ENCODE results near the gene IGSF9.

IGSF9 gene

GRCh38 chr1:159962176-159962575 is 16.8 kb upstream of the IGSF9 start:
- TF ChIP-seq CTCF (IDR thresholded peaks at IDR 0.05; ENCODE audit: low read depth, low read length), result no peak
- no peak for DNase-seq (ENCODE audit: extremely low read depth, low read depth)

DNA sequence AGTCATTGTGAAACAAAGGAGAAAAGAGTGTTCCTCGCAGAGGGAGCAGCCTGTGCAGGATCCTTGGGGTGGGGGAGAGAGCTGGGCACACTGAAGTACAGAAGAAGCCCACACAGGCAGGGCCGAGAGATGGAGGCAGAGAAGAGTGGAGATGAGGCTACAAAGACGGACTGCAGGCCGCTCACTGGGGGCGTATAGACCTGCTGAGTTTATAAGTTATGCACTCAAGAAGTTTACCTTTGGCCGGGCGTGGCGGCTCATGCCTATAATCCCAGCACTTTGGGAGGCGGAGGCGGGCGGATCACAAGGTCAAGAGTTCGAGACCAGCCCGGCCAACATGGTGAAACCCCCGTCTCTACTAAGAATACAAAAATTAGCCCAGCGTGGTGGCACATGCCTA is 16.2 kb upstream of the IGSF9 start:
- no peak for DNase-seq (ENCODE audit: extremely low read depth, low read depth)

GRCh38 chr1:159960721-159961381 is 15.4 kb upstream of the IGSF9 start:
- DNase-seq (ENCODE audit: extremely low read depth, low read depth), result peak; percentile 88
- no peak for TF ChIP-seq CTCF (IDR thresholded peaks at IDR 0.05; ENCODE audit: low read depth, low read length)

More for the DNA sequence above, 16.2 kb upstream of the IGSF9 start:
- no peak for TF ChIP-seq CTCF (IDR thresholded peaks at IDR 0.05; ENCODE audit: low read depth, low read length)

DNA sequence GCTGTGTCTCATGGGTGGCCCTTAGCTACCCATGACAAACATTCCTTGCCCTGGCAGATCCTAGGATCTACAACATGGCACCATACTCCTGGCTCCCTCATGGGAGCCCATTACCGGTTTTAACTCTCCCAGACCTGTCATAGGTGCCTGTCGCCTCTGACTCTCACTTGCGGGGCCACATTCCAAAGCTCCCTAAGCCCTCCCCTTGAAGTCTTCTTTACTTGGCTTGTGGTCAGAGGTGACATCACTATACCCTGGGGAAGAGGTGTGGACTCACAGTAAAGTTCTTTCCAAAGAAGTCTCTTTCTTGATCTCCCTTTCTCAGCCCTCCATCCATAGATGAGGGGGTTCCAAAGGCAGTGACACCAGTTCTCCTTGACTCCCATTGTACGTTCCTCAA is 14.0 kb upstream of the IGSF9 start:
- DNase-seq (ENCODE audit: extremely low read depth, low read depth), result no peak
- no peak for TF ChIP-seq CTCF (IDR thresholded peaks at IDR 0.05; ENCODE audit: low read depth, low read length)

DNA sequence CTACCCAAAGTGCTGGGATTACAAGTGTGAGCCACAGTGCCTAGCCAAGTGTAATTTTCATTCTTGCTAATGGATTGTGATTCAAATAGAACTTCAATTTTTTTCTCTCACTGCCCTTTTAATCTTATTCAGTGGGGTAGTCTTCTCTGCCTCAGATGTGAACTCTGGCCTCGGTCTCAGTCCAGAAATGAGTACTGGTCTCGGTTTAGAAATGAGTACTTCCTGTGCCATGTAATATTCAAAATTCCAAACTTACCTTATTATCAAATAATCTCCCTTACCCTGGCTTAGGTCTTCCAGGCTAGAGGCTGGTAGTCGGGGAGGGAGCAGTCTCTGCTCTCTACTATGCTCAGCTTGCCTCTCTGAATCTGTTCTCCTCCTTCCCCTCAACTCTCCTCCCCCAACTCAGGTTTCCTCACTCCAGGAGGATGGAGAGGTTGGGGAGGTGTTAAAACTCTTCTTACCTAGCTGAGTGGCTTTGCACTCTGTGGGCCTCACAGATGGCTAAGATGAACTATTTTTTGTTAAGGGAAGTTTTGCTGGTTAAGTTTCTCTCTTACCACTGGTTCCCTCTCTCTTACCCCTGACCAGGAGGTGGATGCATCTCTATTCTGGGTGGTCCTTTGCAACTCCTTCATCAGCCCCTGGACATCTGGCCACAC is 13.4 kb upstream of the IGSF9 start:
- no peak for TF ChIP-seq CTCF (IDR thresholded peaks at IDR 0.05; ENCODE audit: low read depth, low read length)
- no peak for DNase-seq (ENCODE audit: extremely low read depth, low read depth)

- TF ChIP-seq CTCF (IDR thresholded peaks at IDR 0.05; ENCODE audit: low read depth, low read length), result no peak
- DNase-seq (ENCODE audit: extremely low read depth, low read depth), result no peak
These were observed 12.4 kb upstream of the IGSF9 start for GRCh38 chr1:159957824-159958268.

- no peak for TF ChIP-seq CTCF (IDR thresholded peaks at IDR 0.05; ENCODE audit: low read depth, low read length)
- DNase-seq (ENCODE audit: extremely low read depth, low read depth), result no peak
These were observed 10.0 kb upstream of the IGSF9 start for GRCh38 chr1:159955456-159955855.
